GM13976 (cell line): ENCODE data around the gene ALCAM.
A peak's percentile ranks its signal among the peaks of the same experiment; 100 is the strongest.

ENCODE experiments used
- DNase-seq: peaks from one replicate; pipeline ENCODE4 v3.0.0; 2012; ENCODE audit warnings: low spot score
- in situ Hi-C: fragments of 300-500 bp; cut with MboI; formaldehyde crosslinking; loops from one replicate; pipeline ENCODE4 v1.12.0; 2022; ENCODE audit warnings: low sequenced_read_pairs, mixed read lengths, inconsistent platforms; ENCODE audit not compliant: unreplicated experiment
- TF ChIP-seq, protein P1 (sequence below): IDR thresholded peaks from 2 replicates; pipeline ENCODE4 v1.5.1; 2012; ENCODE audit warnings: borderline replicate concordance, mild to moderate bottlenecking; ENCODE audit not compliant: insufficient read depth; ENCODE audit errors: extremely low read depth, missing control alignments, control extremely low read depth

The ALCAM gene

DNA sequence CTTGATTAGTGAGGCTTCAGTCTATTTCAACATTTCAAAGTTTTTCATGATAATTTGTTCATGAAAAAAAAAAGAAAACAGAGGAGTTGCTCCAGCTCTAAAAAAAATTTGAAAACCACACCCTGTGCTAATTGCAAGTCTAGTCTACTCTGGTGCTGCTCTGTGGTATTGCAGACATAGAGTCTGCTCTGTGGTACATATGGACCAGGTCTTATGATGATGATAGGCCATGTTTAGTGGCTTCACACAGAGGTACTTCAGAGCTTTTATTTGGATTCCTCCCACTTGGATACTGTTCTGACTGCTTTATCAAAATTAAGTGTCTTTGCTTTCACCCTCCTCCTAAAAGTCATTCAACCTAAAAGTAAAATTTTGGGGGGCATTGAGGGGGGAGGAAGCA is 160.8 kb downstream of the ALCAM start:
- DNase-seq = no peak
- in situ Hi-C loops = no loop called here
- TF ChIP-seq, protein P1, sequence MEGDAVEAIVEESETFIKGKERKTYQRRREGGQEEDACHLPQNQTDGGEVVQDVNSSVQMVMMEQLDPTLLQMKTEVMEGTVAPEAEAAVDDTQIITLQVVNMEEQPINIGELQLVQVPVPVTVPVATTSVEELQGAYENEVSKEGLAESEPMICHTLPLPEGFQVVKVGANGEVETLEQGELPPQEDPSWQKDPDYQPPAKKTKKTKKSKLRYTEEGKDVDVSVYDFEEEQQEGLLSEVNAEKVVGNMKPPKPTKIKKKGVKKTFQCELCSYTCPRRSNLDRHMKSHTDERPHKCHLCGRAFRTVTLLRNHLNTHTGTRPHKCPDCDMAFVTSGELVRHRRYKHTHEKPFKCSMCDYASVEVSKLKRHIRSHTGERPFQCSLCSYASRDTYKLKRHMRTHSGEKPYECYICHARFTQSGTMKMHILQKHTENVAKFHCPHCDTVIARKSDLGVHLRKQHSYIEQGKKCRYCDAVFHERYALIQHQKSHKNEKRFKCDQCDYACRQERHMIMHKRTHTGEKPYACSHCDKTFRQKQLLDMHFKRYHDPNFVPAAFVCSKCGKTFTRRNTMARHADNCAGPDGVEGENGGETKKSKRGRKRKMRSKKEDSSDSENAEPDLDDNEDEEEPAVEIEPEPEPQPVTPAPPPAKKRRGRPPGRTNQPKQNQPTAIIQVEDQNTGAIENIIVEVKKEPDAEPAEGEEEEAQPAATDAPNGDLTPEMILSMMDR = no peak

DNA sequence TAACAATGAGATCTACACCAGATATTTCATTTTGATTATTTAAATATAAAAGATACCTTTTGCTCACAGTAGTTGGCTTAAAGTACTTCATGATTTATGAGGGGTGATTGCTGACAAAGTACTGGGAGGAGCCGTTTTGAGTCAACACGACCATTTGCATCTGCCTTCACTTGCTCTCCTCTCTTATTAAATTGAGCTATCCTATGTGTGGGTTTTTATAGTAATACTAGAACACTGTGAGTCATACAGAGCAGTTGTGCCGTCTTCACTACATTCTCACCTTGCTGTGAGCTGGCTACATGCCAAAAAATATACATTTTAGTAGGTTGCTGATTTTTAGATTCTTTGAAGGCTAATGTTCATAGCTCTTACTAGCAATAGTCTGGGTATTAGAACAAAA is 161.2 kb downstream of the ALCAM start:
- TF ChIP-seq, protein P1 = no peak
- peak; percentile 17 for DNase-seq
- in situ Hi-C loops = no loop called here

DNA sequence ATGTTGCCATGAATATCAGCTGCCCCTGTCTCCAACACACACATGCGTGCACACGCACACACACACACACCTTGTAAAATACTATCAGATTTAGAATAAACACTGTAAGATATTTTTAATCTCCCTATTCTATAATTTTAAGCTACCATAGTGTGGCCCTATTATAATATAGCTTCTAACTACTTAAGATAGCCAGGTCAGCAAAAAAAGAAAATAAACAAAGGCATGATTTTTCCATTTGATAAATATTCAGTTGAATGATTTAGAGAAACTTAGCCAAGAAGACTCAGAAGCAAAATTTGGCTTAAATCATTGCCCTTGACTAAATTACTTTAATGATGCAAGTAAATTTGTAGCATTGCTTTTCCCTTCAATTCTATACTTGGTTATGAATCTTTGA is 162.2 kb downstream of the ALCAM start:
- TF ChIP-seq, protein P1 = no peak
- no peak for DNase-seq
- in situ Hi-C loops = no loop called here

DNA sequence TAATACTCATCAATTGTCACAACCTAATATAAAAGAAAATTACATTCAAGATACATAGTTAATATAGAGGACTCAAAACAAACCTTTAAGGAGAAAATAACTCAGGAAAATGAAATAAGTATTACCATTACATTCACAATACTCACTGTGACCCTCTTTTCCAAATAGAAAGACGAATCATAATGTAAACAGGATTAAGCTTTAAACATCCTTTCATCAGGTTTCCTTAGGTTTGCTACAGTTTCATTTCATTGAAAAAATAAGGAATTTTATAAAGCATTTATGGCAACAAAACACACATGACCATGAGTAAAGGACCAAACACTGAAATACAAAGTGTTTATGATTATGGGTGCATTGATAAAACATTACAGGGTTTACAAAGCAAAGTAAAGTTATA is 162.7 kb downstream of the ALCAM start:
- in situ Hi-C loops = no loop called here
- TF ChIP-seq, protein P1 = no peak
- no peak for DNase-seq

DNA sequence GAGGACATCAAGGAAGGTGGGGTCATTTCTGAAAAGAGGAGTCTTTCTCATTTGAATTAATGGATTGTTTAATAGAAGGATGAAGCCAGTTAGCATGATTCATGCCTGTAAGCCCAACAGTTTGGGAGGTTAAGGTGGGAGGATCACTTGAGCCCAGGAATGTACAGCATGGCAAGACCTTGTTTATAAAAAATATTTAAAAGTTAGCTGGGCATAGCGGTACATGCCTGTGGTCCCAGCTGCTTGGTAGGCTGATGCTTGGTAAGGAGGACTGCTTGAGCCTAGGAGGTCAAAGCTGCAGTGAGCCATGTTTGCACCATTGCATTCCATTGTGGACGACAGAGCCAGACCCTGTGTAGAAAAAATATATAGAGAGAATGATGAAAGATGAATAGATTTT is 165.5 kb downstream of the ALCAM start:
- in situ Hi-C loops = no loop called here
- TF ChIP-seq, protein P1 = no peak

DNA sequence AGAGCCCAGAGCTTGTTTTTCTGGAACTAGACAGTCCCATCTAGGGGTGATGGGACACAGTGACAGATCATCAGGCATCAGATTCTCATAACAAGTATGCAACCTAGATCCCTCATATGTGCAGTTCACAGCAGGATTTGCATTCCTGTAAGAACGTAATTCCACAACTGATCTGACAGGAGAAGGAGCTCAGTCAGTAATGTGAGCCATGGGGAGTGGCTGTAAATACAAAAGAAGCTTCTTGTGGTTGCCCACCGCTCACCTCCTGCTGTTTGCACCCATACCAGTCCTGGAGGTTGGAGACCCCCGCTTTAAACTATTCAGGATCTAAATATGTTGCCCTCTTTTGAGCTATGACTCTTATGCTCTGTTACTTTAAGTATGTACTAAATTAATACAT is 167.3 kb downstream of the ALCAM start:
- TF ChIP-seq, protein P1 = no peak
- in situ Hi-C loops = no loop called here
- no peak for DNase-seq

More for the DNA sequence above, 165.5 kb downstream of the ALCAM start:
- DNase-seq = no peak

DNA sequence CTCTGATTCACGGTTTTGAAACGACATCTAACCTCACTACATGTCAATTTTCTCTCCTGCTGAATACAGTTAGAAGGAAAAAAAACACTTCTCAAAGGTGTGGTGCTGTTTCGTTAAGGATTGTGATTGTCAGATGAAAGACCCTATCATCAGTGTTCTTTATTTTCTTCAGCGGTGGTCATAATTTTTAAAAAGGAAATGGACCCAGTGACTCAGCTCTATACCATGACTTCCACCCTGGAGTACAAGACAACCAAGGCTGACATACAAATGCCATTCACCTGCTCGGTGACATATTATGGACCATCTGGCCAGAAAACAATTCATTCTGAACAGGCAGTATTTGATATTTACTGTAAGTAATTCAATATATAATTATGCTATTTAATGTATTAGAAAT is 167.8 kb downstream of the ALCAM start:
- DNase-seq = no peak
- TF ChIP-seq, protein P1 = no peak
- in situ Hi-C loops = no loop called here
